GM21515 (cell line): ENCODE results near the gene TSPAN7.
A peak's percentile ranks its signal among the peaks of the same experiment; 100 is the strongest.

Experiments
- ATAC-seq: cut with Tn5 transposase; IDR thresholded peaks from one replicate; pipeline ENCODE4 v1.9.1; 2021; ENCODE audit not compliant: unreplicated experiment

TSPAN7 gene

DNA sequence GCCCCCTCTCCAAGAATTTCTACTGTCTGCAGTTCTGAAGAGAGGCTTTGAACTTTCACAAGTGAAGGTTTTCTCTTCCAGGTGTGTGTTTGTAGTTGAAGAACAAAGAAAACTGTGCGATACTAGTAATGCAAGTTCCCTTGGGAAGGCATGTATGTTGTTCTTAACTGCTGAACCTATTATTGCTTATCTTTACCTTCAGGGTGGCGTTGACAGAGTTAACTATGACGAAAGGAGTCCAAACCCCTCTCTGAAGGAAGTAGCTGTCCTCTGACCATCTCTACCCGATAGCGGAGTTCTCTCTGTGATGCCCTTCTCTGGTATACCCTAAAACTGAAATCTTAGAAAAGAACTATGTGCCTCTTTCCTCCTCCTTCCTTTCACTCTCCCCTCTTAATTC lies 79.9 kb downstream of the TSPAN7 start:
- no peak for ATAC-seq

DNA sequence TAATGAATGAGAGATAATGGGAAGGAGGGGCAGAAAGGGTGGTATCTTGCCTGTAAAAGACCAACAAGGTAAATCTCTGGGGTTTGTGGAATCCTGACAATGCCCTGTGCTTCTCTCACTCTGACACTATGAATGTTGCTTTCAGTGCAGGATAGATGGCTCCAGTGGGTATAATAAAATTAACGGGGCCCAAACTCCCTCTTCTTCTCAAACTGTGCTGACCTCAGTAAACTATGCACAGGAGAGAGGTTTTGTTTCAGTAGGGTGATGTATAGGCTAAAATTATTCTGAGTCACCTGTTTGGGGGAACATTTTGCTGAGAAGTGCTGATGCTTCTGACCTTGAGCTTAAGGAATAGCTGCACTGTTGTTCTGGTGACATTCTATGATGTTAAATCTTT lies 82.6 kb downstream of the TSPAN7 start:
- no peak for ATAC-seq

DNA sequence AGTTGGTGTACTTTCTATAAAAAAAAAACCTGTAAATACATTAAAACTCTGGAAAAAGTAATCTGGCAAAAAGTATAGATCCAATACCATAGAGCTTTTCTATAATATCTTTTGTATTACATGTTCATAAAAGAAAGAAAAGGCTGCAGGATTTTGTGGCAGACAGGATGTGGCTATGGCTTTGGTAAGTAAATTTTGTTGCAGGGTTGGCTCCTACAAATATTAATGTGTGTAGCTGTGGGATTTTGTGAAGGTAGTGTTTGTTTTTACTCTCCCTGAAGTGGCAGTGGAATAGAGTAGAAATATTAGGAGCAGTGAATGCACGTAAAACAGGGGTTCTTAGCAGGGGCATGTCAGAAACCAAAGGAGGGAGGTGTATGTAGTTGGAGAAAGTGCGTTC lies 84.8 kb downstream of the TSPAN7 start:
- no peak for ATAC-seq

DNA sequence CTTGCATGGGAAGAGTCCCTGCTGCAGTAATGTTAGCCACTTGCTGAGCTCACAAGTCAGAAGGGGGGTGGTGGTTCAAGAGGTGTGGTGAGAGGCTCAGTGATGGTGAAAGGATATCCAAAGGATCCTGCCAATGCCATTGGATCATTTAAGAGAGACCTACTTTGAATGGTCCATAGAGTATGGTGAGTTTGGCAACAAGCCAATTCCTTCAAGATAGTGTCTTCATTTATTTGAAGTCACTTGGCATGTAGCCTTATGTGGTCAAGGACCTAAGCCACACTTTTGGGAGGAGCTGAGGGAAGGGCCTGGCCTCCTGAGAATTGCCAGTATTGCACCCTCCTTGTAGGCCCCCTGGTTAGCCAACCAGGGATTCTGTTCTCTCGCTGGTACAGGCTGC lies 87.9 kb downstream of the TSPAN7 start:
- no peak for ATAC-seq

DNA sequence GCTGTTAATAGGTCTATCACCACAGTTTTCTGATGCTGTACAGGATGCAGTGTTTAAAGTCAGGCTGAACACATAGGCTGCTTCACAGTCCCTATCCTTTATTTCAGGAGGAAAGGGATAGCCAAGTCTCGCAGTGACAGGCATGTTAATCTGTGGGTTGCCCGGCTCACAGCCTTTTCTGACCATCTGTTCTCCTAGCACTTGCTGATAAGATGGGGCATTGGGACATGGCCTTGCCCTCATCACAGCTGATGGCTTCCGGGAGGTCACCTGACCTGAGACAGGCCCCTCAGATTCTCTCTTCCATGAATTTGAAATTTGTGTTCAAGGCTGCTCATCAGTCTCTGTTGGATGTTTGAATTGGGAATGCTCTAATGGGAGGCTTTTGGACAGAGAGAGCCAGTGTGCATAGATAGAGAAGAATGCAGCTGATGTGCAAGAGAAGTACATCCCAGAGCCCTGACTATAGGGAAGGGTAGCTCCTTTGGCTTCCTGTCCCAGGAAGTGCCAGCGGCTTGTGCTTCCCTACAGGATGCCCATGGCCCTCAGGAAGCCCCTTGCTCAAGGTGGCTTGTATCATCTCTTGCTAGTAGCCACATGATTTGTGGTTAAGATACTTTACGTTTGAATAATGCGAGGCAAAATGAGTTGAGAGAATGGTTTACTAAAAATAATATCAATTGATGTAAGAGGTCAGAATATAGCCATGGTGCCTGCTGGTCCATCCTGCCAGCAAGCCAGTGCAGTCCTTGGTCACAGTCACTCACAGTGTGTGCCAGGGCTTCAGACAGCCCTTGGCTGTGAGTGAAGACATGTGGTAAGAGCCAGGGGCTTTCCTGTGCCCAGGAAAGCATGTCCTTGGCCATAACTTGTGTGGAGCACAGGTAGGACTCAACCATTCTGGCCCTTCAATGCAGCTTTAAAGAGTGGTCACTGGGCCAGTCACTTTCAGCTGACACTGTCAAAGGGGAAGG lies 88.6 kb downstream of the TSPAN7 start:
- no peak for ATAC-seq

DNA sequence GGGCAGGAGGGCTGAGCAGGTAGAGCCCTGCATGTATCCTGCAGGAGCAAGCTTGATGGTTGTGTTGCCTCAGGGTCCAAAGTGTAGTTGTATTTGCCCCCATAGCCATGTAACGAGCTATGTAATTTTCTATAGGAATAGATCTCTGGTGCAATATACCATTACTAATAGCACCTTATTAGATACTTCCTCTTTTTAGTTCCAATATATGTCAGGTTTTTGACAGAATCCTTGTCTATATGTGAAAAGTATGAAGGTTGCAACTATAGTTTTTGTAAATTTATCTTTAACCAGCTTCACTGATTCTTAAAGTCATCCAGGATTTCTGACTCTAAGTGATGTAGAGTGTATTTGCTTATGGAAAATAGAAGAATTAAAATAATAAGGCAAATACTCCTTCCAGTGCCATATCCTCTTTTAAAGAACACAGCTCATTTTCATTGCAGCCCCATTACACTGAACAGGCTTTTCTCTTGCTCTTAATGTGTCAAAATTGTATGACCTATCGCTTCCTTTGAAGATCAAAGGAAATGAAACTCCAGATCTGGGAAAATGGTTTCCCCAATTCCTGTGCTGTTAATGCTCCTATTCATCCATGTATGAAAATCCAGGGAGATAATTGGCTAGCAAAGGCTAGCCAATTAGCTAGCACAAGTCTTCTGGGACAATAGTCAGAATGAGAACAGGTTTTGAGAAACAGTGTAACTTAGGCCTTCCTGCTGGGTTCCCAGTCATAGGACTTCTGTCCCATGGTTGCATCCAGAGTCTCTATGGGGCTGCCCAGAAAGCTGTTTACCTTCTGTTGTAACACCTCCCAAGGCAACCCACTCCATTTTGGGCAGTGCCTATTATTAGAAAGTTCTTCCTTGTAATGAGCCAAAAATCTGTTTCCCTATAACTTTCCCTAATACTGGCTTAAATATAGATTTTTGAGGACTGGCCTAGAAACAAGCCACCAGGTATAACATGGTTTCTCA lies 90.6 kb downstream of the TSPAN7 start:
- no peak for ATAC-seq

DNA sequence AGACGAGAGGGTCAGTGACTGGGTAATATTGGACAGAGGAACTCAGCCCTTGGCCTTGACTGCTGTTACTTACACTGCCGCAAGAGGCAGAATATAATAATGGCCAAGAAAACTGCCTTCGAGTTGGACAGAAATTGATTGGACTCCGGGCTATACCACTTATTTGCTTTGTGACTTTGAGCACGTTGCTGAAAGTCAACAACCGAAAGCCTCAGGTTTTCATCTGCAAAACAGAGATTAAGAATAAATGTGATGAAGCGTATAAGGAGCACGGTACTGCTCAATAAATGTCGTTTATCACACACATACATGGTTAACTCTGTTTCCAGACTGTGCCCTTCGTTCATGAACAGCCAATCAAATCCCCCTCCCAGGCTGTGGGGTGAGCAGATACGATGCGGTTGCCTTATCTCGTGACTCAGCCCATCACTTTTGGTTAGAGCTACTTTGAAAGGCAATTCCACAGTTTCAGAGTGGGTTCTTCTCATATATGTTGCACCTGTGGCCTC lies 91.6 kb downstream of the TSPAN7 start:
- ATAC-seq = no peak

DNA sequence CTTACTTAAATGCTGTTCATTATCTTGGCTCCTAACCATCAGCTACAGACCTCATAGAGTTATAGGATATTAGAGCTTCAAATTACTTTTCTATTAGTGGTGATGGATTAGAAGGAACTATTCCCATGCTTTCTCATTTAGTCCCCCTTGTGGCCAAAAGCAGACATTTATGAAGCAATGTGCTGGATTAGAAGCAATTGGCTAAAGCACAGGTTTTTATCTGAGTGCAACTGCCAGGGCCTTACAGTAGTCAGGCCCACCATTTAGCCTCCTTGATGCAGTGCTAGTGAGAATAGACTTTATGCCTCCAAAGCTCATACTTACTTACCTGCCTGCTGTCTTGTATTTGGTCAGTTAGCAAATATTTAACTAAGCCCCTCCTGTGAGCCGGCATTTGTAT lies 93.0 kb downstream of the TSPAN7 start:
- no peak for ATAC-seq

DNA sequence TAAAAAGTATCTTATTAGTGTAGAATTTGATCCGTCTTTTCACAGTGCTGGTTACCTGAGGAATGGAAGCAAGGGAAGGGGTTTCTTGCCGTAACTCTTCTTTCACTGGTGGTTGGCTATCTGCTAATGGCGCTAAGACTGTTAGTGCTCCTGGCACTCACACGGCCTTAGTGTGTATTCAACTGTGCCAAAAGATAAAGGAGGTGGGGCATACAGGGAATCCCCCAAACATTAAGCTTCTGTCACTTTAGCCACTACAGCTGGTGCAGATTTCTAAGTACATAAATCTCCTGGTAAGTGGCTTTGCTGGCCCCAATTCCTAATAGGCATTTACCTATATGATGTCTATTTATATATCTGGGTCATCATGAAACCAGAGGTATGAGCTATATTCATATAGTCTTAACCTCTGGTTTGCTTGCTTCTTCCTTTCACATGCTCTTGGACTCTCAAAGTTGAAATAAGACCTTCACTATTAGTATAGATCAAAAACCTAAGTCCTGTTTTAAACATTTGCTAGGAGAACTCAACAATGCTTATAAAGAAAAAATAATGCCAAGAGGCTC lies 95.1 kb downstream of the TSPAN7 start:
- ATAC-seq = no peak

DNA sequence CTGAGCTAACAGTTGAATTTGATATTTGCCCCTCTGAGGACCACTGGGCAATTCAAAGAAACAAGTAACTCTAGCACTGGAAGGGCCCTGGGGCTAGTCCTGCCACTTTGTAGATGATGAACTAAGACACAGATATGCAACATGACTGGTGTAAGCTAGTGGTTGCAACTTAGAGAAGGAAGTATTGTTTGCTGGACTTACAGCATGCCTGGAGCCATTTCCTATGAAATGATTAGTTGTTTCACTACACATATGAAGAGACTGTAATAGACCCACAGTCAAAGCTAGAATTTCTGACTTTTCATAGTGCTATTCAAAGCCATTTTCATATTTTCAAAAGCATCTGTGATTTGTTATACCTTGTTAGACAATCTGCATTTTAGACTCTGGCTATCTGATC lies 96.2 kb downstream of the TSPAN7 start:
- peak; percentile 46 for ATAC-seq

DNA sequence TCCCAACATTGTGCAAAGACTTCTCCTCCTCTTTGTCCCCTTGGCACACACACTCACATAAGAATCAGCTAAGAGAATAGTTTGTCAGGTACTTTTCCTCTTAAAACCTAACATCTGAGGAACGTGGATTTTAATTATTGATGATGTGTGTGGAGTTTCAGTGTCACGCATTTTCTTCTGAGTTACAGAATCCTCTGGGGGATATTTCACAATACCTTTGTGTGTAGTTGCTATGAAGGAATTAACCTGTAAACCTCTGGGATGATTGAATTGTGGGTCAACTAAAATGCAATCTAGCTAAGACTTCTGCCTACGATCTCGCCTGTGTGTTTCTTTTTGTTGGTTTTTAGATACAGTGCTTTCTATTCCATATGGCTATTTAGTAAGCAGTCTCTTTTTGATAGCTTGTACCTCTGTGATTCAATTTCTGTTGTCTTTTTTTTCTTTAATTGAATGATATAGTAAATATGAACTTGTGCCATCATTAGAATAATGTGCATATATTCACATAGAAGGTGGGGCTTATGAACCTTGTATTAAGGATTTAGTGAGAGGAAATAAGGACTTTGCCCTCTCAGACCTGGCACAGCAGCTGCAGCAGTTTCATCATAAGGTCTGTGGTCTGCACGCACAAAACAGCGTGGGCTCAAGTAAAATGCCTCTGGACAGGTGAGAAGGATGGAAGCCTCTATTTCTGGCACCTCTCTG lies 99.2 kb downstream of the TSPAN7 start:
- ATAC-seq = no peak

DNA sequence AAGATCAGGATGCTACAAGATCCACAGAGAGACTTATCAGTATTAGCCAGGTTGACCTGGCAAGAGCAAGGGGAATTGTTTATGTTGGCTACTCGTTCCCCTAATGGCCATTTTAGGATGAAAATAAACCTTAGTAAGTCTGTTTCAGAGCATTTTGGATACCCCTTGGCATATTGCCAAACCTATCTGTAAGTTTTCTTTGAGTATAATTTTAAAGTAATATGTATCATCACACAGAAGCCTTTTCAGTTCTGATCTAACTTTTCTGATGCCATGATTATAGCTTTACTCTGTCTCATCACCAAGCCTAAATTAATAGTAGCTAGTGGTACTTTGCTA lies 99.7 kb downstream of the TSPAN7 start:
- ATAC-seq = no peak

DNA sequence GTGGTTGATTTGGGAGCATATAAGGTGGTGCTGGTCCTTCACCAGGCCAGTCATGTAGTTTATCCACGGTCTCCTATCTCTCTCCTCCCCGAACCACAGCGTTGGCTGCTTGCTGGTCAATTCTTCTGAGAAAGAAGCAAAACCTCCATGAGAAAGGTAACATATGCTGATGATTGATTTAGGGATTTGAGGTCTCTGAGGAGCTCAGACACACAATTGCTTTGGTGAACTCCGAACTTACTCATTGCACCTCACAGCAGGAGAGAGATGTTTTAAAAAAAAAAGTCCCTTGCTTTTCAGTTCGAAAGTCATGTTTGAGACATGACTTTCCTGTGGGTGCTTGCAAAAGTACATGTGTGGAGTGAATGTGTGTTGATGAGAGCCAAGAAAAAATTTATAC lies 100.2 kb downstream of the TSPAN7 start:
- ATAC-seq = no peak

DNA sequence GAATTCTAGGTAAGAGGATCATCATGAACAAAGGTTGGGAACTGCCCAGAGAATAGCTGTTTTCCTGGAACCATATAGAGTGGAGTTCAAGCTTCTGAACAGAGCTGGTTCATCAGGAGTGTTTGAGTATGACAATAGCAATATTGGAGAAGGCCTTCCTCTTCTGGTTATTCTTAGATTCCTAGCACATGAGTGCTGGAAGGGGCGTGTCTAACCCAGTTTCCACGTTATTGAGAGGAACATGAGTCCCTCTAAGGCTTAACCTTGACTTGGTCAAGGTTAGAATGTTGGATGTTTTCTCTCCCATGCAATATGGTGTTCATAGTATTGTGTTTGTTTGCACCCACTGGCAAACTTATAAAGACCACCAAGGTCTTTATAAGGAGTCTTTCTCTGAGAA lies 101.3 kb downstream of the TSPAN7 start:
- ATAC-seq = no peak

DNA sequence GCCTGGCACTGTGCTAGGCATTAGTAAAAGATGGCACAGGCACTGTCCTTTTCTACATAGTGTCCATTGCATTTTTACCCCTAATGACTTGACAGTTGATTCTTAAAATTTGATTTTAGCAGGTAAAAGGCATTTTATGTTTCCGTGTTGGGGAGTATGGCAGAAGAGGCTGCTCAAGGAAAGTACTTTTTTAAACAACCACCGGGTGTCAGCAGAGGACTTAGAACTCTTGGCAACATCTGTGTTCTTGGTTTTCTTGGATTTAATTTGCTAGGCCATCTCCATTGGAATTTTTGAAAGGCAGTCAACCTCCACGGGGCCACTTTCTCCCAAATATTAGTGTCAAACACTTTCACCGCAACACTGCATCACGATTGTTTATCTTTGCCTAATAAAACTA lies 102.9 kb downstream of the TSPAN7 start:
- ATAC-seq = no peak

DNA sequence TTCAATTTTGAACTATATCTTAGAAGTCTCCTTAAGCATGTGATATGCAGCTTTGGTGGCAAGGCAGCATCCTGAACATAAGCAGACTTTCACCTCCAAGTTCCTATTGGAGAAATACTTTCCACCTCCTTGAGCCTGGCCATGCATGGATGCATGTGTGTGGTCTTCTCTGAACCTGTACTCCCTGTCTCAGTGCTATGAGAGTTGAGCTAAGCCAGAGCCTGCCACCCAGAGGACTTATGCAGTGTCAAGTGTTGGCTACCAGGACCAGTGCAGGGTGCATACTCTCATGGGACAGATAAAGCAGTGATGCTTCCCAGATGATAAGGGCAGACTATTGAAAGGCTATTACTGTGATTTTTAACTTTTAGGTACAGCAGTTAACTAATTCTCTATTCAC lies 105.6 kb downstream of the TSPAN7 start:
- ATAC-seq = no peak

DNA sequence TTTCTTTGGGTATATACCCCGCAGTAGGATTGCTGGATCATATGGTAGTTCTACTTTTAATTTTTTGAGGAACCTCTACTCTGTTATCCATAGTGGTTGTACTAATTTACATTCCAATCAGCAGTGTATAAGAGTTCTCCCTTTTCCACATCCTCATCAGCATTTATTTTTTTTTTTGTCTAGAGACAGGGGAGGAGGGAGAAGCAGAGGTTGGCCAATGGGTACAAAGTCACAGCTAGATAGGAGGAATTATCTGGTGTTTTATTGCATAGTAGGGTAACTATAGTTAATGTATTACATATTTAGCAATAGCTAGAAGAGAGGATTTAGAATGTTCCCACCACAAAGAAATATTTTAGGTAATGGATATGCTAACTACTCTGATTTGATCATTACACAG lies 107.4 kb downstream of the TSPAN7 start:
- no peak for ATAC-seq

DNA sequence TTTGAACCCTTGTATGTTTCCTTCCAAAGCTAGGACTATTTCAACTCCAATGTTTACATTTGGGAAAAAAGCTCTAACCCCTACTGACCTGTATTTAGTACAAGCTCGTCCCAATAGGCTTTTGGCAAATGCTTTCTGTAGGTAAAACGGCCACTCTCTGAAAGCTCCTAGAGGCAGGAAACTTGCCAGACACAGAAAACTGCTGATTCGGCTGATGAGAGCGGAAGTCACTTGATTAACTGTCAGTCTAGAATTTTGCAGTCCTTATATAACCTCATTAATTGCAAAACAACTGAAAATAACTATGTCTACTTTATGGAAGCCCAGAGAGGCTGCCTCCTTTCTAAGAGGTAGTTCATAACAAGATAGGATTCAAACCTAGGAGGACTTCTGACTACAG lies 108.1 kb downstream of the TSPAN7 start:
- no peak for ATAC-seq

DNA sequence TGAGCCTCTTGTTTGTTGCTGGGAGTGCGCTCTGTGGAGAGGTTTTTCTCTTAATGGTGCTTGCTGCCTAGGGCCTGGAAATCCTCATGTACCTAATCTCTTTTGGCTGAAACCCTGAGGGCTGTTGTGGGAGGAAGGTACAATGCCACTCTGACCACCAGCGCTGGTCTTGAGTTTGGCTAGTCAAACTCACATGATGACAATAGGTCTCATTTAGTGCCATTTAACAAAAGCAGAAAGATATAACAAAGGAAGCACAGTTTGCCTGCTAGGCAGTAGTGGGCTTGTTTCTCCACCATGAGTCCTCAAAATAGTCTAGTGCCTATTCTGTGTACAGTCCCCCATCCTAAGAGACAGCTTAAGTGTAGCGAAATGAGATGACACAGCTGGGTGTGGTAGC lies 111.3 kb downstream of the TSPAN7 start:
- ATAC-seq = no peak

DNA sequence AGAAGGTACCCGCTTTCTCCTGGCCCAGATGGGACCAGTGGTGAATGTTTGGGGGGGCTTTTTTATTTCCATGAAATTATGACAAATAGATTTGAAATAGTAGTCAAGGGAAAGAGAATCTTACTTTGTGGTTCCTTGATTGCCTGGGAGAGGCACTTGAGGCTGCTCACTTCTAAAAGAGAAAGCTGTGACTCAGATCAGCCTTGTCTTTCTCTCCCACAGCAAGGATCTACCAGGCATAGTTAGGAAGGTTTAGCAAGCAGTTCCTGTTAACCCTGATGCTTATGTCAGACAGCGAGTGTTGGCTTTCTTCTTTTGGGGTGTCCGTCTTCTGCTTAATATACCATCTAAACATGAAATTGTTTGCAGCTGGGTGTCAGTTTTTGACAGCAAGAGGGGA lies 114.5 kb downstream of the TSPAN7 start:
- no peak for ATAC-seq

DNA sequence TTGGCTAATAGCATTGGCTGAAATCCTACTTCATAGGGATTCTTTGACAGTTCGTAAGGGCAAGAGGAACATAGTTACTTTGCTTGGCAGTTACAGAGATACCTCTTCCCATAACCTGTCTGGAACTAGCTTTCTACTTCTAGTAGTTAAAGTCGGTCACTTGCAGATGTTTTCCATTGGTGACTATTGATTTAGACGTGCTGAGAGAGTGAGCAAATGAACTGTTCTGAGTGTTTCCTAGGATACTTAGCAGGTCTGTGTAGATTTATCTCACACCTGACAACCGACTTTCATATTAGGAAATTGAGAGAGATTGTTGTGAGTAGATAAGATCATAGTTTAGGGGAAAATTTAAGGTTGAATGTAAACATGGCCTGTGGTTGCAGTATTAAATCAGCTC lies 116.8 kb downstream of the TSPAN7 start:
- ATAC-seq = no peak
